ENCODE data around the gene SERPINE2.

DNA sequence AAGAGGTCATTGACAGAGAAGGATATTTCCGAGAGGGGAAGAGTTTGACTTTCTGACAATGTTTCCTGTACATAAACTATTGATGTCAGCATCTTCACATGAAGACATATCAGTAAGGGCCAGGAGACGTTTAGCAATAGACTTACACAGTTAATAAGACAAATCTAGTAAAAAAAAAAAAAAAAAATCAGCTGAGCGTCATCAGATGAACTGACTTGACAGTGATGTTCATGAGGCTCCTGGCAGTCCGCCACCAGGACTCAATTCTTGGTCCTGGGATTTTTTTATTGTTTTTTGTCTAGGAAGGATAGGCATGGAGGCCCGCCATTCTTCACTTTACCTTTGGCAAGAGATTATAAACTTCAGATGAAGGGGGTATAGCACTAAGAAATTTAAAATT, 67.4 kb downstream of the SERPINE2 start:
- no peak for TF ChIP-seq CTCF (IDR thresholded peaks at IDR 0.05)
- TF ChIP-seq POLR2A (IDR thresholded peaks at IDR 0.05) = no peak
